CD4-positive, CD25-positive, alpha-beta regulatory T cell (primary cell): ENCODE measurements around the gene ZNF423. TPM values are rescaled to one million over a fixed set of nuclear protein-coding genes. Genes with fewer than 3 reads are reported as not detected.
A peak's percentile ranks its signal among the peaks of the same experiment; 100 is the strongest.

Experiments used
- ATAC-seq, 2 donors: fragments of 150-1000 bp; cut with Tn5 transposase; one replicate each; pipeline ENCODE4 v1.10.0; 2021; ENCODE audit warnings: low read depth in 2 of 2, moderate number of reproducible peaks in 2 of 2, moderate library complexity in 1 of 2
- DNase-seq, 3 donors: peaks; one replicate each; pipeline versions ENCODE4 v3.0.0 to v3.0.0-alpha.2; 2012 to 2022; ENCODE audit warnings: mixed read lengths in 1 of 3
- H3K27ac ChIP-seq: one replicate; pipeline ENCODE4 v1.7.0; 2013; ENCODE audit warnings: mild to moderate bottlenecking, low read length; ENCODE audit not compliant: insufficient read depth, poor library complexity, severe bottlenecking
- H3K27me3 ChIP-seq: one replicate; pipeline ENCODE4 v1.7.0; 2013; ENCODE audit warnings: low read length; ENCODE audit not compliant: control insufficient read depth, insufficient read depth
- H3K36me3 ChIP-seq: one replicate; pipeline ENCODE4 v1.7.0; 2013; ENCODE audit warnings: mild to moderate bottlenecking, low read length, moderate library complexity; ENCODE audit not compliant: control insufficient read depth, insufficient read depth
- H3K4me1 ChIP-seq: 2 replicates; pipeline ENCODE4 v1.7.0; 2013; ENCODE audit warnings: mild to moderate bottlenecking, low read length; ENCODE audit not compliant: insufficient read depth, control insufficient read depth, poor library complexity, severe bottlenecking
- H3K4me3 ChIP-seq: one replicate; pipeline ENCODE4 v1.7.0; 2013; ENCODE audit warnings: low read depth, mild to moderate bottlenecking, low read length, moderate library complexity
- H3K9me3 ChIP-seq, 2 experiments: 1 replicate in 1 of 2; 2 replicates in 1 of 2; pipeline ENCODE4 v1.7.0; 2013; ENCODE audit warnings: low read length in 2 of 2, mild to moderate bottlenecking in 1 of 2, moderate library complexity in 1 of 2; ENCODE audit not compliant: control insufficient read depth in 2 of 2
- H3K27ac Mint-ChIP-seq, 3 donors: one replicate each; pipeline ENCODE4 v1.8.0; 2020 to 2022; ENCODE audit warnings: mild to moderate bottlenecking in 3 of 3, mixed read lengths in 3 of 3, moderate library complexity in 2 of 3
- H3K27me3 Mint-ChIP-seq: one replicate; pipeline ENCODE4 v1.8.0; 2022; ENCODE audit warnings: mild to moderate bottlenecking, mixed read lengths
- H3K36me3 Mint-ChIP-seq: one replicate; pipeline ENCODE4 v1.8.0; 2020; ENCODE audit warnings: mixed read lengths
- H3K4me1 Mint-ChIP-seq, 4 donors: one replicate each; pipeline ENCODE4 v1.8.0; 2020 to 2022; ENCODE audit warnings: mixed read lengths in 4 of 4, mild to moderate bottlenecking in 1 of 4
- H3K4me3 Mint-ChIP-seq, 4 donors: one replicate each; pipeline ENCODE4 v1.8.0; 2020 to 2022; ENCODE audit warnings: mild to moderate bottlenecking in 4 of 4, mixed read lengths in 4 of 4, moderate library complexity in 3 of 4
- H3K9me3 Mint-ChIP-seq, 7 donors: one replicate each; pipeline ENCODE4 v1.8.0; 2020 to 2022; ENCODE audit warnings: mixed read lengths in 7 of 7, mild to moderate bottlenecking in 3 of 7, moderate library complexity in 2 of 7
- polyA plus RNA-seq, 4 donors: library from polyadenylated mRNA; unstranded; fragments of 300-500 nt; fragmentation: Illumina TruSeq; gene quantifications; one replicate each; pipeline ENCODE4 v1.2.3, GENCODE V29; 2021
- total RNA-seq: library from RNA; stranded (reverse); gene quantifications from one replicate; pipeline ENCODE4 v1.2.3, GENCODE V29; 2022

ZNF423 gene
- total and polyA plus RNA-seq, 5 donors from 2014 or later: 0.05 TPM; not detected in 4

DNA sequence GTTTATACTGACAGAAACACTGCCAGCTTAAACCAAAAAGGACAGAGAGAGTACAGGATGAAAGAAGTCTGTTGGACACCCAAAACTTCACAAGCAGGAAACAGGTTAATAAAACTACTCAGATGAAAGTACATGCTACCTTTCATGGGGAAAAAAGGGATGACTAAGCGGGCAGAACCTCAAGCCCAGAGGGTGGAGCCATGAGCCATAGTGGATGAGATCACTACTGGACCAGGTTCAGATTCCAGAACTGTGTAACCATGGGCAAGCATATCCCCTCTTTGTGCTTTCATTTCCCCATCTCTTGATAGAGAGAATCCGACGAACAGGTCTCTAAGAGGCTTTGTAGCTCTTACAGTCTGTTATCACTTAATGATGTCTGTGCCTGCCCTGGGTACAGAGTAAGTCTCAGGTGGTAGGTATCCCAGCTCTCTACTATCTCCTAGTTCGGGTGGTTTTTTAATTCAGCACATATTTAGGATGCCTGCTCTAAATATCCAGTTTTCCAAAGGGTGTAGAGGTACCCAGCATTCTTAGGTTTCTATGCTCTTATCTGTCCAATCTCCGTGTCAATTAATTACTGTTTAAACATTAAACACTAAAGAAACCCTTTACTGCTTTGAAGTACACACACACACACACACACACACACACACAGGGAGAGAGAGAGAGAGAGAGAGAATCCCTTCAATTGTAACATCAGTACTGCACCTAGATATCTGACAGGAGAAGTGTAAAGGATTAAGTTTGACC lies 206.7 kb downstream of the ZNF423 start:
- H3K4me1 ChIP-seq: no peaks in the 10 kb centered on the region
- H3K9me3 ChIP-seq: peaks cover 16 to 34% of the 10 kb centered on the region in 2 experiments
- Mint-ChIP-seq H3K27ac (no peak overlapping the region), H3K27me3 (no peaks in the 10 kb centered on the region), H3K4me1 (no peaks in the 10 kb centered on the region), H3K4me3 (peak overlapping the region in 1 of 4 donors; percentile 2), H3K9me3 (peaks cover 0 to 33% (median 7%) of the 10 kb centered on the region in 7 donors), H3K36me3 (no peaks in the 10 kb centered on the region)
- ATAC-seq: no peak
- no peaks in the 10 kb centered on the region for H3K27me3 ChIP-seq
- no peak overlapping the region for H3K4me3 ChIP-seq
- H3K36me3 ChIP-seq: no peaks in the 10 kb centered on the region
- DNase-seq: no peak
- no peak overlapping the region for H3K27ac ChIP-seq

DNA sequence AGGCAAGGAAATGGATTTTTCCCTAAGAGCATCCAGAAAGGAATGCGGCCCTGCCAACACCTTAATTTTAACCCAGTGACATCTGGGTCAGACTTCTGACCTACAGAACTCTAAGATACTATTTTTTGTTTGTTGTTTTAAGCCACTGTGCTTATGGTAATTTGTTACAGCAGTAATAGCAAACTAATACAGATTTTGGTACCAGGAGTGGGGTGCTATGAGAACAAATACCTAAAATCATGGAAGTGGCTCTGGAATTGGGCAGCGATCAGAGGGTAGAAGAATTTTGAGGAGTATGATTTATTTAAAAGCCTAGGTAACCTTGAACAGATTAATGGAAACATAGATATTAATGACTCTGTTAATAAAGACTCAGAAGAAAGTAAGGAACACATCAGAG lies 208.2 kb downstream of the ZNF423 start:
- Mint-ChIP-seq H3K27me3 (no peaks in the 10 kb centered on the region), H3K9me3 (peaks cover 0 to 33% (median 7%) of the 10 kb centered on the region in 7 donors), H3K4me3 (no peak overlapping the region), H3K36me3 (no peaks in the 10 kb centered on the region), H3K27ac (no peak overlapping the region), H3K4me1 (no peaks in the 10 kb centered on the region)
- H3K36me3 ChIP-seq: no peaks in the 10 kb centered on the region
- no peak for DNase-seq
- no peak overlapping the region for H3K4me3 ChIP-seq
- no peaks in the 10 kb centered on the region for H3K4me1 ChIP-seq
- no peaks in the 10 kb centered on the region for H3K27me3 ChIP-seq
- no peak for ATAC-seq
- H3K27ac ChIP-seq: no peak overlapping the region
- peaks cover 16 to 34% of the 10 kb centered on the region in 2 experiments for H3K9me3 ChIP-seq

DNA sequence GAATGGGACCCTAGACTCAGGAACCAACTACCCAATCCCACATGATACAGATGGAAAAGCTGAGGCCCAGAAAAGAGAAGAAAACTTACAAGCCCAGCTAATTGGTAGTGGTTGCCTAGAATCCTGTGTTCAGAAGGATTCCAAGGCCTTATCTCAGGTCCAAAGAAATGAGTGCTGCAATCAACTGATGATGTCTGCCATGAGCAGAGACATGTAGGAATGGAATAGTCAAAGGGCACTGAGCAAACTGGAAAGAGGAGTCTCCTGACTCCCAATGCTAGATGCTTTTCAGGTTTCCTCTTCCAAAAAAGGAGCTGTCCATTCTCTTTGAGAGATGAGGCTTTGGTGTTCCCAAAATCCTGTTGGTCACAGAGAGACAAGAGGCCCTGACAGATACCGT lies 210.6 kb downstream of the ZNF423 start:
- Mint-ChIP-seq H3K27me3 (no peaks in the 10 kb centered on the region), H3K27ac (no peak overlapping the region), H3K36me3 (no peaks in the 10 kb centered on the region), H3K4me3 (no peak overlapping the region), H3K4me1 (no peaks in the 10 kb centered on the region), H3K9me3 (peaks cover 0 to 33% (median 8%) of the 10 kb centered on the region in 7 donors)
- H3K4me1 ChIP-seq: no peaks in the 10 kb centered on the region
- no peaks in the 10 kb centered on the region for H3K27me3 ChIP-seq
- H3K36me3 ChIP-seq: no peaks in the 10 kb centered on the region
- H3K9me3 ChIP-seq: peaks cover 16 to 34% of the 10 kb centered on the region in 2 experiments
- DNase-seq (no peak), ATAC-seq (no peak)
- H3K4me3 ChIP-seq: no peak overlapping the region
- H3K27ac ChIP-seq: no peak overlapping the region

DNA sequence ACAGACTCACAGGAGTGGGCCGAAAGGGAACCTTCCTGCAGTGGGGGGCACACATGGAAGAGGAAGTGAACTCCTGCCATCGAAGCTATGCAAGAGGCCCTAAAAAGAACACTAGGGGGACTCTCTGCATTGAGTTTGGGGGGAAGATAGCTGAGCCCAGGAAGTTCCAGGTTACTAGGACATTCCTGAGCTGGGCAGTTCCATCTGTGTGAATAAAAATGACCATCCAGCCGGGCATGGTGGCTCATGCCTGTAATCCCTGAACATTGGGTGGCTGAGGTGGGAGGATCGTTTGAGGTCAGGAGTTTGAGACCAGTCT lies 211.8 kb downstream of the ZNF423 start:
- no peak overlapping the region for H3K27ac Mint-ChIP-seq
- no peak overlapping the region for H3K27ac ChIP-seq
- H3K36me3 ChIP-seq: no peaks in the 10 kb centered on the region
- no peaks in the 10 kb centered on the region for H3K4me1 ChIP-seq
- H3K9me3 Mint-ChIP-seq: peaks cover 0 to 30% (median 8%) of the 10 kb centered on the region in 7 donors
- H3K27me3 Mint-ChIP-seq: no peaks in the 10 kb centered on the region
- H3K9me3 ChIP-seq: peaks cover 16 to 33% of the 10 kb centered on the region in 2 experiments
- no peak for ATAC-seq
- no peak overlapping the region for H3K4me3 ChIP-seq
- H3K36me3 Mint-ChIP-seq: no peaks in the 10 kb centered on the region
- no peaks in the 10 kb centered on the region for H3K27me3 ChIP-seq
- no peak overlapping the region for H3K4me3 Mint-ChIP-seq
- no peaks in the 10 kb centered on the region for H3K4me1 Mint-ChIP-seq
- no peak for DNase-seq

DNA sequence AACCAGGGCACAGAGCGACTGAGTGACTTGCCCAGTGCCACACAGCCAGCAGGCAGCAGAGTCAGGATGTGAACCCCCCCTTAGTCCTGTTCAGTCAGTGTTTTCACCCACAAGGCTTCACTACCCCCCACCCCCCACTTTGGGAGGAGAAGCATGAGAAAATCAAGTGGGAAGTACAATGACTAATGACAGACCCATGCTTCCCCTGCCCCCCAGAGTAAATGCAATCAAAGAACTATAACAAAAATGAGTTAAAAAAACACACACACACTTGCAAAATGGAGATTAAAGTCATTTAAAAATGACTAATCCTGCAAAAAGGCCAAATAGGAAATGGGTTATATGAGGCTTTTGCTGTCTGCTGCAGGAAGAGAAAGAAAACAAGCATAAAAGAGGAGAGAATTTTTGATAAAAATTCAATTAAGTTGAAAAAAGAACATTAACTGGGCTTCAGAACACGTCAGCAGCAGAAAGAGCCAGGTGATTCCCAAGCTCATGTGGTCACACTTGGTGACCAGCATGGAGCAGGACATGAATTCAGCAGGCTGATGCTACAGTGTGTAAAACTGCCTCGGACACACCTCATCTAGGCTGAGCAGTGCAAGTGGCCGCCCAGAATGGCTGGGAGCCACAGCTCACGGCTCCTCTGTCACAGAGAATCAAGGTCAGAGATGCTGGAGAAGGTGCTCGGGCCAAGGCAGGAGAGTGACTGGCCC lies 212.3 kb downstream of the ZNF423 start:
- DNase-seq (no peak), ATAC-seq (no peak)
- H3K4me1 ChIP-seq: no peaks in the 10 kb centered on the region
- no peak overlapping the region for H3K4me3 ChIP-seq
- Mint-ChIP-seq H3K4me3 (no peak overlapping the region), H3K27ac (no peak overlapping the region), H3K9me3 (peaks cover 0 to 26% (median 8%) of the 10 kb centered on the region in 7 donors), H3K4me1 (no peaks in the 10 kb centered on the region), H3K27me3 (no peaks in the 10 kb centered on the region), H3K36me3 (no peaks in the 10 kb centered on the region)
- no peaks in the 10 kb centered on the region for H3K27me3 ChIP-seq
- H3K27ac ChIP-seq: no peak overlapping the region
- H3K36me3 ChIP-seq: no peaks in the 10 kb centered on the region
- H3K9me3 ChIP-seq: peaks cover 16 to 28% of the 10 kb centered on the region in 2 experiments

DNA sequence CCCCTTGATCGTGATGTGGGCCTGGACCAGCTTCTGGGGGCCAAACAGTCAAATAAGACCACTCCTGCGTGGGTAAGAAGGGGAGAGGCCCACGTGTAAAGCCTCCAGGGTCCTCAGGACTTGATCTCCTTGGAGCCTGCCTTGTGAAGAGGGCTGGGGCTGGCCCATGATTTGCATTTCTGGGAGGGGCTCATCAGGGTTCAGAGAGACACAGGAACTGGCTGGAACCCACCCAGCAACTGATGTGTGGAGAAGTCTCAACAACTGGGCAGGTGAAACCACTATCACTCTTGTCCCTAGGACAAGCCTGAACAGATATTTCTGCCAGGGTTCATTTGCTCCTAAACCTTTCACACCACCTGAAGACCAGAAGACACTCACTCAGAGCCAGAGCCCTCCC lies 214.7 kb downstream of the ZNF423 start:
- no peak overlapping the region for H3K4me3 ChIP-seq
- no peaks in the 10 kb centered on the region for H3K36me3 ChIP-seq
- peaks cover 4 to 12% of the 10 kb centered on the region in 2 experiments for H3K9me3 ChIP-seq
- Mint-ChIP-seq H3K4me3 (no peak overlapping the region), H3K27me3 (no peaks in the 10 kb centered on the region), H3K4me1 (no peaks in the 10 kb centered on the region), H3K27ac (no peak overlapping the region), H3K9me3 (peaks cover 0 to 8% (median 2%) of the 10 kb centered on the region in 7 donors), H3K36me3 (no peaks in the 10 kb centered on the region)
- H3K27ac ChIP-seq: no peak overlapping the region
- H3K4me1 ChIP-seq: no peaks in the 10 kb centered on the region
- H3K27me3 ChIP-seq: no peaks in the 10 kb centered on the region
- ATAC-seq (no peak), DNase-seq (no peak)

DNA sequence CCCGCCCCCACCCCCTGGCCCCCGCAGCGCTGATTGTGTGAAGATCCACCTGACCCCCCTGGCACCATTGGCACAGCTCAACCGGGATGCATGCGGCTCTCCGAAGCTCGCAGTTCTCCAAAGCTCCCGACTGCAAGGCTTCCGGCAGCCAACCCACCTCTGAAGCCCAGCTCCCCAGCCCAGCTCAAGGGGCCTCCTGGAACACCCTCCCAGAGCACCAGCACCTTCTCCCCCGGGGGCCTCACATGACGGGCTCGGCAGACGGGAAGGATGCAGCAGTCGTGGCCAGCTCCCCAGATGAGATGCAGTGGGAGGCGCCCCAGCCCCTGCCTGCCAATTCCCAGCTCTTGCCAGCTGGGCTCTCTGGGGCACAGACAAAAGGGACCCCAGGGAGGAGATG lies 215.3 kb downstream of the ZNF423 start:
- Histone ChIP-seq H3K9me3 (peaks cover 2 to 5% of the 10 kb centered on the region in 2 experiments), H3K36me3 (no peaks in the 10 kb centered on the region), H3K27me3 (no peaks in the 10 kb centered on the region), H3K27ac (no peak overlapping the region), H3K4me3 (no peak overlapping the region), H3K4me1 (no peaks in the 10 kb centered on the region)
- DNase-seq (no peak), ATAC-seq (no peak)
- Mint-ChIP-seq H3K27ac (no peak overlapping the region), H3K27me3 (no peaks in the 10 kb centered on the region), H3K9me3 (peaks cover 0 to 4% (median 0%) of the 10 kb centered on the region in 7 donors), H3K4me1 (no peaks in the 10 kb centered on the region), H3K4me3 (no peak overlapping the region), H3K36me3 (no peaks in the 10 kb centered on the region)
